ENCODE measurements around the gene NDUFB10.

The NDUFB10 gene

DNA sequence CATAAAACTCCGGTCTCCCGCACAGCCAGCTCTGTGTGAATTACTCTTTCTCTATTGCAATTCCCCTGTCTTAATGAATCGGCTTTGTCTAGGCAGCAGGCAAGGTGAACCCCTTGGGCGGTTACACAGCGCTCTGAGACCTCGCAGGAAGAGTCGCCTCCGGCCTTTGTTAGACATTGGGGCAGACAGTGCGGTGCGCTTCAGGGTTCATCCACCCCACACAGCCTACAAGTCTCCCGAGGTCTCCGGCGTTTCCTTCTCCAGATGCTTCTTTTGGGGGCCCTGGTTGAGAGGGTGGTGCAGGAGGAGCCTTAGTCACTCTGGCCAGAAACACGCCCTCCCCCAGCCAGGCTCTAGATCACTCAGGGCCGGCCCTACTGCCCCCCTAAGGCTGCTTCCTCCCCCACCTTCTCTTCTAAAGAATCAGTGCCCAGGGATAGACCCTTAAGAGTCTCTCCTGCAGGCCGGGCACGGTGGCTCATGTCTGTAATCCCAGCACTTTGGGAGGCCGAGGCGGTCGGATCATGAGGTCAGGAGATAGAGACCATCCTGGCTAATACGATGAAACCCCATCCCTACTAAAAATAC is 14.6 kb upstream of the NDUFB10 start:
- H4K20me1 ChIP-seq (ENCODE audit: control insufficient read depth, insufficient read depth, low read depth, low read length): no peaks in the 10 kb centered on the region
- H3K4me3 ChIP-seq (ENCODE audit: low read length): no peak overlapping the region
- no peaks in the 10 kb centered on the region for H3K79me2 ChIP-seq (ENCODE audit: control insufficient read depth, low read length)
- no peak overlapping the region for H3K4me2 ChIP-seq (ENCODE audit: low read length)
- H3K9me3 ChIP-seq (ENCODE audit: control insufficient read depth, insufficient read depth, low read length): no peaks in the 10 kb centered on the region
- no peak overlapping the region for H3K27ac ChIP-seq (ENCODE audit: low read depth, low read length)
- no peaks in the 10 kb centered on the region for H3K9me2 ChIP-seq (replicated peaks; ENCODE audit: control insufficient read depth, low read length)
- H3K36me3 ChIP-seq (ENCODE audit: control insufficient read depth, low read length): no peaks in the 10 kb centered on the region
- peaks cover 20% of the 10 kb centered on the region for H3K4me1 ChIP-seq (ENCODE audit: control insufficient read depth, low read length)
- TF ChIP-seq, protein P1, sequence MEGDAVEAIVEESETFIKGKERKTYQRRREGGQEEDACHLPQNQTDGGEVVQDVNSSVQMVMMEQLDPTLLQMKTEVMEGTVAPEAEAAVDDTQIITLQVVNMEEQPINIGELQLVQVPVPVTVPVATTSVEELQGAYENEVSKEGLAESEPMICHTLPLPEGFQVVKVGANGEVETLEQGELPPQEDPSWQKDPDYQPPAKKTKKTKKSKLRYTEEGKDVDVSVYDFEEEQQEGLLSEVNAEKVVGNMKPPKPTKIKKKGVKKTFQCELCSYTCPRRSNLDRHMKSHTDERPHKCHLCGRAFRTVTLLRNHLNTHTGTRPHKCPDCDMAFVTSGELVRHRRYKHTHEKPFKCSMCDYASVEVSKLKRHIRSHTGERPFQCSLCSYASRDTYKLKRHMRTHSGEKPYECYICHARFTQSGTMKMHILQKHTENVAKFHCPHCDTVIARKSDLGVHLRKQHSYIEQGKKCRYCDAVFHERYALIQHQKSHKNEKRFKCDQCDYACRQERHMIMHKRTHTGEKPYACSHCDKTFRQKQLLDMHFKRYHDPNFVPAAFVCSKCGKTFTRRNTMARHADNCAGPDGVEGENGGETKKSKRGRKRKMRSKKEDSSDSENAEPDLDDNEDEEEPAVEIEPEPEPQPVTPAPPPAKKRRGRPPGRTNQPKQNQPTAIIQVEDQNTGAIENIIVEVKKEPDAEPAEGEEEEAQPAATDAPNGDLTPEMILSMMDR (IDR thresholded peaks at IDR 0.05; ENCODE audit: low read depth, low read length, poor library complexity, severe bottlenecking): no peak
- no peak for TF ChIP-seq EZH2phosphoT487 (IDR thresholded peaks at IDR 0.05; ENCODE audit: borderline replicate concordance, low read length)
- H3F3A ChIP-seq (ENCODE audit: control insufficient read depth, insufficient read depth): no peaks in the 10 kb centered on the region
- no peaks in the 10 kb centered on the region for H3K27me3 ChIP-seq (ENCODE audit: control insufficient read depth, low read length)

DNA sequence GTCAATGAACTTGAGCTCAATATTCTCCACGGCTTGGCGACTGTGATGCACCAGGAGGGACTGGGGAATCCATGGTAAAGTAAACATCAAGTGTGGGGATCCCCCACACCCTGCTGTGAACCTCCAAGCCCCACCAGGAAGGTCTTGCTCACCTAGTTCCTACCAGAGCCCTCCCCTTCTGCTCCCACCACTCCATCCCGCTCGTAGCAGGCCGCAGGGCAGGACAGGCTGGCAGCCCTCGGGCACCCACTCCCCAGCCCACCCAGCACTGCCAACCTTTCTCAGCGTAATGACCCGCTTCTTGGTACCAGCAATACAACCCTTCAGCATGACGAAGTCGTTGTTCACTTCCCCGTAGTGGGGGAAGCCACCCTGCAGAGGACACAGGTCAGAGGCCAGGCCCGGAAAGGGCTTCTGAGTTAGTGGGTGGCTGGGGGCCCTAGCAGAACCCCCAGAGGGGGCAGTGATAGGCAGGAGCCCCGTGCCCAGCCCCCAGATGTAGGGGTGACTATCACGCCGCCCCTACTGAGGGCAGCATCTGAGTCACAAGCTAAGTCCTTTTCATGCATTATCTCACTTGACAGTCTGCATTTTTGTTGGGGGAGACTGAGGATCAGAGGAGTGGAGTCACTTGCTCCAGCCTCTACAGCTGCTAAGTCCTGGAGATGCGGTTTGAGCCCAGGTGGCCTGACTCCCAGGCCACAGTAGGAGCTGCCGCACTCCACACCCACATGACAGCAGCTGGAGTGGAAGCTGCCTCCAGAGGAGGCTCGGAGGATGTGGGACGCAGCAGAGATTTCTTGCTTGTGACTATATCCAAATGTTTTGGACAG is 13.6 kb upstream of the NDUFB10 start:
- Histone ChIP-seq H3K9me3 (ENCODE audit: control insufficient read depth, insufficient read depth, low read length) (no peaks in the 10 kb centered on the region), H3K79me2 (ENCODE audit: control insufficient read depth, low read length) (no peaks in the 10 kb centered on the region), H3K27me3 (ENCODE audit: control insufficient read depth, low read length) (no peaks in the 10 kb centered on the region), H3F3A (ENCODE audit: control insufficient read depth, insufficient read depth) (no peaks in the 10 kb centered on the region), H3K27ac (ENCODE audit: low read depth, low read length) (no peak overlapping the region), H3K4me1 (ENCODE audit: control insufficient read depth, low read length) (peaks cover 20% of the 10 kb centered on the region), H4K20me1 (ENCODE audit: control insufficient read depth, insufficient read depth, low read depth, low read length) (no peaks in the 10 kb centered on the region), H3K9me2 (replicated peaks; ENCODE audit: control insufficient read depth, low read length) (no peaks in the 10 kb centered on the region), H3K36me3 (ENCODE audit: control insufficient read depth, low read length) (no peaks in the 10 kb centered on the region), H3K4me2 (ENCODE audit: low read length) (no peak overlapping the region), H3K4me3 (ENCODE audit: low read length) (no peak overlapping the region)
- no peak for TF ChIP-seq EZH2phosphoT487 (IDR thresholded peaks at IDR 0.05; ENCODE audit: borderline replicate concordance, low read length)
- TF ChIP-seq, protein P1 (IDR thresholded peaks at IDR 0.05; ENCODE audit: low read depth, low read length, poor library complexity, severe bottlenecking): no peak

DNA sequence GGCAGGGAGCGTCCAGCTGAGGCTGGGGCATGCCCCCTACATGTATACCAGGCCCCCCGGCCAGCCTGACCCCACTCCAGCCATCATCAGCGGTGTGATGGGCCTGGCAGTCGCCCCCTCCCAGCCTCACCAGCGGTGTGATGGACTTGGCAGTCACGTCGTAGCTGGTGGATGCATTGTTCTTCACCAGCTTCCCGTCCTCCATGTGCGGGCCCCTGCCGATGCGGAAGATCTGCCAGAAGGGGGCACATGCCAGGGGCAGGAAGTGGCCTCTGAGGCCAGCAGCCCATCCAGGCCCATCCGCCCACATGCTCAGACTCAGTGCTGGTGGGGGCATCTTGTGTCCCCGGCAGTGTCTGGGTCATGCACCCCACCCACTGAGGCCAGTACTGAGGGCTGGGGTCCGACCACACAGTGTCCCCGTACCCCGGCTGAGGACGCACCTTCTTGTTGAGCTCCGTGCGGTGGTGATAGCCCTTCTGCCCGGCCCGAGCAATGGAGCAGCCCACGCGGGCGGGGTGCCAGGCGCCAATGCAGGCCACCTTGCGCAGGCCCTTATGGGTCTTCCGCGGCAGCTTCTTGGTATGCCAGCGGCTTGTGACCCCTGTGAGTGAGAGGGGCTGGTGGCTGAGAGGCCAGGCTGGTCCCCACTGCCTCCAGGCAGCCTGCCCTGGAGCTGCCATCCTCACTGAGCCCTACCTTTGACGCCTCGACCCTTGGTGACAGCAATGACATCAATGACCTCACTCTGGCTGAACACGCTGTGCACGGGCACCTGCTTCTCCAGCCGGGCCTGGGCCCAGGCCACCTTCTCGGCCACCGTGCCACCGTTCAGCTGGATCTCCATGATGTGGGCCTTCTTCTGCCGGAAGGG is 12.6 kb upstream of the NDUFB10 start:
- Histone ChIP-seq H3F3A (ENCODE audit: control insufficient read depth, insufficient read depth) (no peaks in the 10 kb centered on the region), H3K9me2 (replicated peaks; ENCODE audit: control insufficient read depth, low read length) (no peaks in the 10 kb centered on the region), H3K9me3 (ENCODE audit: control insufficient read depth, insufficient read depth, low read length) (no peaks in the 10 kb centered on the region), H4K20me1 (ENCODE audit: control insufficient read depth, insufficient read depth, low read depth, low read length) (no peaks in the 10 kb centered on the region), H3K27ac (ENCODE audit: low read depth, low read length) (no peak overlapping the region), H3K4me1 (ENCODE audit: control insufficient read depth, low read length) (peaks cover 17% of the 10 kb centered on the region), H3K27me3 (ENCODE audit: control insufficient read depth, low read length) (no peaks in the 10 kb centered on the region), H3K36me3 (ENCODE audit: control insufficient read depth, low read length) (no peaks in the 10 kb centered on the region), H3K4me3 (ENCODE audit: low read length) (no peak overlapping the region), H3K79me2 (ENCODE audit: control insufficient read depth, low read length) (no peaks in the 10 kb centered on the region), H3K4me2 (ENCODE audit: low read length) (no peak overlapping the region)
- TF ChIP-seq EZH2phosphoT487 (IDR thresholded peaks at IDR 0.05; ENCODE audit: borderline replicate concordance, low read length): no peak
- TF ChIP-seq, protein P1 (IDR thresholded peaks at IDR 0.05; ENCODE audit: low read depth, low read length, poor library complexity, severe bottlenecking): no peak
